Bronchus fibroblast of lung (primary cell): ENCODE data around the gene NTMT2. TPM values are rescaled to one million over a fixed set of nuclear protein-coding genes. Genes with fewer than 3 reads are reported as not detected.

Experiments
- total RNA-seq: library from RNA; depleted of rRNA; stranded (reverse); fragments of >200 nt; gene quantifications from 2 replicates; pipeline ENCODE4 v1.2.3, GENCODE V29; 2015

The NTMT2 gene
- total RNA-seq: not detected in 2 replicates

GRCh38 chr1:170145770-170146676 lies at the start of gene NTMT2:
Gene NTMT2 (plus strand): TSS chr1:170145959. CDS start chr1:170146108, 149 bp downstream.

Other genes starting within 250 kb of the NTMT2 start
- gene KIFAP3, start 71.3 kb upstream of the NTMT2 start, total RNA-seq: 13.2 and 15.3 TPM in 2 replicates